Brain microvascular endothelial cell (primary cell): ENCODE data around the gene AADAT.

Source experiments
- DNase-seq: peaks from one replicate; pipeline ENCODE4 v3.0.0-alpha.2; 2020
- H3K27ac ChIP-seq: fragments of 250-450 bp; sonication (Bioruptor Pico); 2 replicates; pipeline ENCODE4 v1.5.1; 2020; ENCODE audit warnings: mild to moderate bottlenecking, moderate library complexity
- H3K27me3 ChIP-seq: fragments of 250-450 bp; sonication (Bioruptor Pico); replicated peaks from 2 replicates; pipeline ENCODE4 v1.5.1; 2020; ENCODE audit warnings: mild to moderate bottlenecking
- H3K36me3 ChIP-seq: fragments of 250-450 bp; sonication (Bioruptor Pico); replicated peaks from 2 replicates; pipeline ENCODE4 v1.5.1; 2020; ENCODE audit warnings: mild to moderate bottlenecking
- H3K4me3 ChIP-seq: 2 replicates; pipeline ENCODE4 v1.5.1; 2011; ENCODE audit warnings: low read depth, mild to moderate bottlenecking, control low read depth, low read length, moderate library complexity
- CTCF ChIP-seq: IDR thresholded peaks from 2 replicates; pipeline ENCODE4 v1.5.1; 2011; ENCODE audit warnings: low read depth, mild to moderate bottlenecking, moderate library complexity, low read length, control low read depth, inconsistent platforms; ENCODE audit errors: missing control alignments
- in situ Hi-C: cut with HindIII; loops from 2 replicates; pipeline ENCODE4 v1.10.0; 2017; ENCODE audit warnings: low sequenced_read_pairs, low pct_ligation_motif_present

Gene AADAT

GRCh38 chr4:170068438-170069128 is 21.2 kb downstream of the AADAT start:
- no peak for TF ChIP-seq CTCF
- in situ Hi-C loops, result no loop called here
- Histone ChIP-seq H3K27ac (no peak overlapping the region), H3K4me3 (no peak overlapping the region), H3K36me3 (peaks cover 5% of the 10 kb centered on the region), H3K27me3 (no peaks in the 10 kb centered on the region)
- no peak for DNase-seq

- DNase-seq, result no peak
- Histone ChIP-seq H3K27me3 (no peaks in the 10 kb centered on the region), H3K4me3 (no peak overlapping the region), H3K36me3 (no peaks in the 10 kb centered on the region), H3K27ac (no peak overlapping the region)
- in situ Hi-C loops, result no loop called here
- TF ChIP-seq CTCF, result no peak
These were observed 30.3 kb downstream of the AADAT start for GRCh38 chr4:170059421-170059820.

GRCh38 chr4:170058826-170059225 is 30.9 kb downstream of the AADAT start:
- in situ Hi-C loops, result no loop called here
- Histone ChIP-seq H3K27ac (no peak overlapping the region), H3K27me3 (no peaks in the 10 kb centered on the region), H3K4me3 (no peak overlapping the region), H3K36me3 (no peaks in the 10 kb centered on the region)
- DNase-seq, result no peak
- no peak for TF ChIP-seq CTCF

GRCh38 chr4:170057866-170058265 is 31.9 kb downstream of the AADAT start:
- no peak for DNase-seq
- TF ChIP-seq CTCF, result no peak
- Histone ChIP-seq H3K27ac (no peak overlapping the region), H3K4me3 (no peak overlapping the region), H3K36me3 (no peaks in the 10 kb centered on the region), H3K27me3 (no peaks in the 10 kb centered on the region)
- in situ Hi-C loops, result no loop called here

GRCh38 chr4:170052919-170053318 is 36.8 kb downstream of the AADAT start:
- TF ChIP-seq CTCF, result no peak
- no peak for DNase-seq
- Histone ChIP-seq H3K27me3 (no peaks in the 10 kb centered on the region), H3K4me3 (no peak overlapping the region), H3K27ac (no peak overlapping the region), H3K36me3 (no peaks in the 10 kb centered on the region)
- in situ Hi-C loops, result no loop called here

GRCh38 chr4:170051402-170051801 is 38.4 kb downstream of the AADAT start:
- no peak for TF ChIP-seq CTCF
- Histone ChIP-seq H3K27me3 (no peaks in the 10 kb centered on the region), H3K27ac (no peak overlapping the region), H3K4me3 (no peak overlapping the region), H3K36me3 (no peaks in the 10 kb centered on the region)
- no peak for DNase-seq
- in situ Hi-C loops, result no loop called here
